HEK293 (cell line): ENCODE data around the gene ADAM8.
"Not testable (repeated sequence)": the region's sequence is repeated elsewhere in the genome, so short reads cannot be mapped to it uniquely, and the experiment has no call there.

Experiments used
- CTCF ChIA-PET: fragments of 350-600 bp; formaldehyde crosslinking; extraction: SDS; loops from one replicate; lab custom pipeline; 2021; ENCODE audit warnings: antibody characterized with exemption; lab: Yijun Ruan, JAX
- POLR2A ChIA-PET: fragments of 300-600 bp; formaldehyde crosslinking; extraction: SDS; loops from one replicate; lab custom pipeline; 2020; ENCODE audit warnings: antibody characterized with exemption, inconsistent platforms; lab: Yijun Ruan, JAX
- H3K27ac ChIP-seq: fragments of 200-500 bp; sonication (Bioruptor generic); 2 replicates; pipeline ENCODE4 v1.5.1; 2014; ENCODE audit warnings: low read depth, low read length, control low read depth, inconsistent platforms; ENCODE audit errors: extremely low read depth
- H3K36me3 ChIP-seq, 2 experiments: fragments of 200-500 bp in 1 of 2; sonication (Bioruptor generic) in 1 of 2; 1 replicate in 1 of 2; 2 replicates in 1 of 2; pipeline ENCODE4 v1.5.1; 2014 to 2017; ENCODE audit warnings: inconsistent platforms in 2 of 2, low read length in 2 of 2; ENCODE audit not compliant: control insufficient read depth in 2 of 2, insufficient read depth in 1 of 2
- H3K4me1 ChIP-seq: fragments of 200-500 bp; sonication (Bioruptor generic); 2 replicates; pipeline ENCODE4 v1.5.1; 2014; ENCODE audit warnings: mild to moderate bottlenecking, low read length, inconsistent platforms; ENCODE audit not compliant: control insufficient read depth, insufficient read depth
- H3K4me3 ChIP-seq: 2 replicates; pipeline ENCODE4 v1.5.1; 2011; ENCODE audit warnings: low read depth, mild to moderate bottlenecking, control low read depth, low read length, moderate library complexity
- H3K9me3 ChIP-seq: fragments of 200-500 bp; sonication (Bioruptor generic); 2 replicates; pipeline ENCODE4 v1.5.1; 2014; ENCODE audit warnings: low read depth, low read length, inconsistent platforms; ENCODE audit not compliant: control insufficient read depth, insufficient read depth
- EGR2 ChIP-seq: fragments of 450-650 bp; formaldehyde crosslinking; IDR thresholded peaks from 2 replicates; pipeline ENCODE4 v1.5.1; 2016; ENCODE audit warnings: low read depth, missing biosample characterization, missing genetic modification characterization
- INSM2 ChIP-seq: fragments of 450-650 bp; formaldehyde crosslinking; IDR thresholded peaks from 2 replicates; pipeline ENCODE4 v1.5.1; 2016; ENCODE audit warnings: missing biosample characterization, missing genetic modification characterization
- MEIS1 ChIP-seq: sonication (generic); formaldehyde crosslinking; IDR thresholded peaks from 2 replicates; pipeline ENCODE4 v1.8.1; 2022; ENCODE audit warnings: missing genetic modification reagents, mild to moderate bottlenecking, borderline replicate concordance
- OSR2 ChIP-seq: fragments of 450-650 bp; formaldehyde crosslinking; IDR thresholded peaks from 2 replicates; pipeline ENCODE4 v1.5.1; 2016; ENCODE audit warnings: missing biosample characterization, missing genetic modification characterization
- PRDM1 ChIP-seq: fragments of 450-650 bp; formaldehyde crosslinking; IDR thresholded peaks from 2 replicates; pipeline ENCODE4; 2016; ENCODE audit warnings: missing biosample characterization, missing genetic modification characterization
- REPIN1 ChIP-seq: fragments of 450-650 bp; formaldehyde crosslinking; IDR thresholded peaks from 2 replicates; pipeline ENCODE4 v1.5.1; 2017; ENCODE audit warnings: missing biosample characterization, missing genetic modification characterization, low read depth
- YY2 ChIP-seq: fragments of 450-650 bp; formaldehyde crosslinking; IDR thresholded peaks from 2 replicates; pipeline ENCODE4 v1.5.1; 2016; ENCODE audit warnings: missing biosample characterization, missing genetic modification characterization
- ZBTB17 ChIP-seq: fragments of 450-650 bp; formaldehyde crosslinking; IDR thresholded peaks from 2 replicates; pipeline ENCODE4 v1.5.1; 2016; ENCODE audit warnings: missing biosample characterization, missing genetic modification characterization
- ZBTB20 ChIP-seq: fragments of 450-650 bp; formaldehyde crosslinking; IDR thresholded peaks from 2 replicates; pipeline ENCODE4 v1.5.1; 2016; ENCODE audit warnings: missing biosample characterization, missing genetic modification characterization
- ZBTB21 ChIP-seq: fragments of 450-650 bp; formaldehyde crosslinking; IDR thresholded peaks from 2 replicates; pipeline ENCODE4 v1.5.1; 2017; ENCODE audit warnings: missing biosample characterization, missing genetic modification characterization
- ZFHX2 ChIP-seq: fragments of 450-650 bp; formaldehyde crosslinking; conservative IDR thresholded peaks from 2 replicates; pipeline ENCODE4 v1.5.1; 2016; ENCODE audit warnings: missing biosample characterization, missing genetic modification characterization
- ZFP69B ChIP-seq: fragments of 450-650 bp; formaldehyde crosslinking; IDR thresholded peaks from 2 replicates; pipeline ENCODE4 v1.5.1; 2016; ENCODE audit warnings: missing biosample characterization, missing genetic modification characterization
- ZNF121 ChIP-seq: fragments of 450-650 bp; formaldehyde crosslinking; IDR thresholded peaks from 2 replicates; pipeline ENCODE4 v1.5.1; 2016; ENCODE audit warnings: missing biosample characterization, missing genetic modification characterization
- ZNF169 ChIP-seq: fragments of 450-650 bp; formaldehyde crosslinking; IDR thresholded peaks from 2 replicates; pipeline ENCODE4 v1.5.1; 2016; ENCODE audit warnings: missing biosample characterization, missing genetic modification characterization
- ZNF23 ChIP-seq: fragments of 450-650 bp; formaldehyde crosslinking; IDR thresholded peaks from 2 replicates; pipeline ENCODE4 v1.5.1; 2016; ENCODE audit warnings: missing biosample characterization, missing genetic modification characterization, borderline replicate concordance
- ZNF280C ChIP-seq: fragments of 450-650 bp; formaldehyde crosslinking; IDR thresholded peaks from 2 replicates; pipeline ENCODE4 v1.5.1; 2016; ENCODE audit warnings: missing biosample characterization, missing genetic modification characterization
- ZNF302 ChIP-seq: fragments of 450-650 bp; formaldehyde crosslinking; IDR thresholded peaks from 2 replicates; pipeline ENCODE4 v1.5.1; 2016; ENCODE audit warnings: missing biosample characterization, missing genetic modification characterization, low read depth
- ZNF341 ChIP-seq: fragments of 450-650 bp; formaldehyde crosslinking; IDR thresholded peaks from 2 replicates; pipeline ENCODE4; 2016; ENCODE audit warnings: low read depth, missing biosample characterization, missing genetic modification characterization
- ZNF37A ChIP-seq: fragments of 450-650 bp; IDR thresholded peaks from 2 replicates; pipeline ENCODE4 v1.5.1; 2018; ENCODE audit warnings: missing biosample characterization, missing genetic modification characterization
- ZNF404 ChIP-seq: fragments of 450-650 bp; formaldehyde crosslinking; IDR thresholded peaks from 2 replicates; pipeline ENCODE4 v1.5.1; 2017; ENCODE audit warnings: missing biosample characterization, missing genetic modification characterization
- ZNF521 ChIP-seq: fragments of 450-650 bp; formaldehyde crosslinking; IDR thresholded peaks from 2 replicates; pipeline ENCODE4 v1.5.1; 2017; ENCODE audit warnings: missing biosample characterization, mild to moderate bottlenecking, missing genetic modification characterization
- ZNF561 ChIP-seq: fragments of 450-650 bp; IDR thresholded peaks from 2 replicates; pipeline ENCODE4 v1.5.1; 2018; ENCODE audit warnings: missing biosample characterization, missing genetic modification characterization, borderline replicate concordance
- ZNF692 ChIP-seq: fragments of 450-650 bp; formaldehyde crosslinking; IDR thresholded peaks from 2 replicates; pipeline ENCODE4 v1.5.1; 2016; ENCODE audit warnings: missing biosample characterization, missing genetic modification characterization
- ZNF776 ChIP-seq: fragments of 450-650 bp; formaldehyde crosslinking; IDR thresholded peaks from 2 replicates; pipeline ENCODE4 v1.5.0; 2017; ENCODE audit warnings: missing biosample characterization, missing genetic modification characterization, borderline replicate concordance

Gene ADAM8

GRCh38 chr10:133224756-133225372 lies 51.8 kb downstream of the ADAM8 start:
- ChIA-PET POLR2A (no interaction called here), CTCF (interaction anchor here (0.6 kb wide), 1 partner anchor 82 kb away, joined by 4 read pairs; no protein-coding TSS in a partner anchor)
- Histone ChIP-seq H3K36me3 (no peaks in the 10 kb centered on the region), H3K9me3 (no peaks in the 10 kb centered on the region), H3K4me1 (no peaks in the 10 kb centered on the region), H3K4me3 (no peak overlapping the region), H3K27ac (no peak overlapping the region)
- TF ChIP-seq ZNF521 (tag by site-specific recombination) (no peak), ZFHX2 (tag by site-specific recombination) (peak; percentile 62), EGR2 (tag by site-specific recombination) (peak; percentile 57), ZNF341 (tag by site-specific recombination) (peak; percentile 37; the same call in 1 of the 2 replicates)

- POLR2A ChIA-PET: no interaction called here
- Histone ChIP-seq H3K36me3 (no peaks in the 10 kb centered on the region), H3K4me1 (no peaks in the 10 kb centered on the region), H3K9me3 (no peaks in the 10 kb centered on the region), H3K4me3 (no peak overlapping the region), H3K27ac (no peak overlapping the region)
- CTCF ChIA-PET: interaction anchor here (0.6 kb wide), 1 partner anchor 81 kb away, joined by 4 read pairs; no protein-coding TSS in a partner anchor
- TF ChIP-seq ZBTB17 (tag by site-specific recombination): no peak
- no peak for TF ChIP-seq ZBTB20 (tag by site-specific recombination)
- no peak for TF ChIP-seq INSM2 (tag by site-specific recombination)
- no peak for TF ChIP-seq ZNF404
- TF ChIP-seq ZNF561: no peak
- no peak for TF ChIP-seq ZFP69B (tag by site-specific recombination)
- no peak for TF ChIP-seq ZNF280C
- TF ChIP-seq MEIS1 (CRISPR knock-in tag): no peak
- no peak for TF ChIP-seq ZNF37A (tag by site-specific recombination)
- TF ChIP-seq ZNF121 (tag by site-specific recombination): no peak
- TF ChIP-seq OSR2: no peak
- TF ChIP-seq PRDM1 (tag by site-specific recombination): no peak
These were observed 52.6 kb downstream of the ADAM8 start for GRCh38 chr10:133224076-133224475.

GRCh38 chr10:133221756-133222155 lies 54.9 kb downstream of the ADAM8 start:
- POLR2A ChIA-PET, H3K4me1 ChIP-seq: not testable (repeated sequence)

GRCh38 chr10:133221331-133221730 lies 55.3 kb downstream of the ADAM8 start:
- Histone ChIP-seq H3K36me3 (no peaks in the 10 kb centered on the region), H3K4me1 (no peaks in the 10 kb centered on the region), H3K9me3 (no peaks in the 10 kb centered on the region), H3K27ac (no peak overlapping the region), H3K4me3 (no peak overlapping the region)
- ChIA-PET CTCF (no interaction called here), POLR2A (no interaction called here)
- TF ChIP-seq ZNF776 (no peak), ZNF692 (tag by site-specific recombination) (no peak), ZNF23 (tag by site-specific recombination) (no peak), REPIN1 (no peak), YY2 (tag by site-specific recombination) (no peak), ZNF169 (tag by site-specific recombination) (no peak), ZNF561 (no peak), ZBTB21 (tag by site-specific recombination) (no peak), ZNF302 (tag by site-specific recombination) (no peak)

More at GRCh38 chr10:133221756-133222155, 54.9 kb downstream of the ADAM8 start:
- H3K36me3 ChIP-seq, CTCF ChIA-PET, H3K27ac ChIP-seq, H3K9me3 ChIP-seq, H3K4me3 ChIP-seq: not testable (repeated sequence)
